Measurements from ENCODE around the gene PTPN1.
A peak's percentile ranks its signal among the peaks of the same experiment; 100 is the strongest.

PTPN1 gene

DNA sequence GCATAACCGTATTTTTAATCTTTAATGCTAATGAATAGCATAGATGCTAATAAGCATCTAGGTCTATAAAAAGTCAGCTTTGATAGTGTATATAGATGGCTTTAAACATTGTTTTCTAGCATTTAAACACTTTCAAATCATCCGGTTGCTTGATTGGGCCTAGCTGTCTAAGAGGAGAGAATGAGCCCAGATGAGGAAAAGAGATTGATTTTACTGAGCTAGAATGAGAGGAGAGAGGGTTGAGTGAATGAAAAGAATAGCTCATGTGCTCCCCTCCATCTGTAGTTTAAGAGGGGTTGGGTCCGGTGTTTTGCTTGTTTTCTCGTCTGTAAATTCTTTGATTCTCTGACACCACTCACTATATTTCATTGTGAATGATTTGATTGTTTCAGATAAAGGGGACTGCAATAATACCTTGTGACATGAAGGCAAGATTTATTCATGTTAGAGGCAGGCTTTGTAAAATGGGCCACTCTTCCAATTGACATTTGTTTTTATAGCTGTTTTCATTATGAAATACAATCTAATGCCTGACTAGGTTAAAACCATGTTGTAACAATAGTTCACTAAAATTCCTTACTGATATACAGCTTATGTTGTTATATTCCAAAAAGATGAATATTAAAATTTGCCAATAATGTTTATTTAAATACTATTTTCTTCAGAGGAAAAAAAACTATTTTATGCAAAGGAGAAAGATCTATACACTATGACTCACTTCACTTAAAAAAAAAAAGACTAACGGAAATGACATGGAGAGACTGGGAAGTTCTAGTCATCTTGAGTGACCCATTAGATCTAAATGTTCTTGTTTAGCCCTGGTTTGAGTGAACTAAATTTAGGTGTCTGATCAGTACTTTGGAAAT is 3.2 kb downstream of the PTPN1 start:
- WGBS, 2 experiments, result 90 to 91% methylated on average over 3 to 5 of the region's 5 CpGs
- H3K27me3 ChIP-seq (ENCODE audit: control insufficient read depth, insufficient read depth, low read length, poor library complexity, severe bottlenecking), result no peaks in the 10 kb centered on the region
- H3K4me1 ChIP-seq (ENCODE audit: control insufficient read depth, insufficient read depth, low read length), result peaks cover 21% of the 10 kb centered on the region
- no peak overlapping the region for H3K4me3 ChIP-seq (ENCODE audit: insufficient read depth, low read depth, low read length)
- no peaks in the 10 kb centered on the region for H3K36me3 ChIP-seq (ENCODE audit: control insufficient read depth, insufficient read depth, low read length)
- H3K27ac ChIP-seq (ENCODE audit: insufficient read depth, low read depth, low read length, poor library complexity, severe bottlenecking), result no peak overlapping the region
- no peaks in the 10 kb centered on the region for H3K9me3 ChIP-seq (ENCODE audit: control insufficient read depth, low read length)

DNA sequence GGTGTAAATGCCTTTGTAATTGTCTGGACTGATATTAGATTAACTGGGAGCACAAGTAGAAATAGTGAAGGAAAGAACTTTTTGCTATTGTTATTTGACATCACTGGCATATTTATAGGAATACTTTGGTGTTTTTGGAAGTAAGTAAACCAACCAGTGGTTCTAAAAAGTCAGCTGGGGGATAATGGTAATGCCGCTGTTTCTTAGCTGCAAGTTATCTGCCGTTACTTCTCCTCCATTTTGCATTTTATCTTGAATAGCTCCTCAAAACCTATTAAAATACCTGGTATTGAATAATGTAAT is 3.8 kb downstream of the PTPN1 start:
- WGBS, 2 experiments, result 100% methylated on average over 1 of the region's 2 CpGs
- Histone ChIP-seq H3K27ac (ENCODE audit: insufficient read depth, low read depth, low read length, poor library complexity, severe bottlenecking) (no peak overlapping the region), H3K36me3 (ENCODE audit: control insufficient read depth, insufficient read depth, low read length) (no peaks in the 10 kb centered on the region), H3K4me1 (ENCODE audit: control insufficient read depth, insufficient read depth, low read length) (peaks cover 18% of the 10 kb centered on the region), H3K9me3 (ENCODE audit: control insufficient read depth, low read length) (no peaks in the 10 kb centered on the region), H3K27me3 (ENCODE audit: control insufficient read depth, insufficient read depth, low read length, poor library complexity, severe bottlenecking) (no peaks in the 10 kb centered on the region), H3K4me3 (ENCODE audit: insufficient read depth, low read depth, low read length) (no peak overlapping the region)

DNA sequence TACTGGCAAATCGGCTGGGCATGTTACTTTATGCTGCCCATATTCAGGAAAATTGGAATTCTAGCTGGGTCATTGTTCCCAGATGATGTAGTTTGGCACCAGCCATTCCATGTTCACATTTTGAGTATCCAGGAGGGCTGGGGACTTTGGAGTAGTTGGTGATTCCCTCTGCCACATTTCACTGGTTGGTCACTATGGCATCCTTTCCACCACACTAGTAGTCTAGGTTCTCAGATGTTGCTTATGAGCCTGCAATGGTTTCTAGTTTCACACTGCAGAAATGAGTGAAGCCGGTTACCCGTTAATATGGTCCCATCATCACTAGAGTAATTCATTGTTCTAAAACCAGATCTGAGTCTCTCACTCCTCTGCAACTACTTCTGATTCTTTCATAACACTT is 4.6 kb downstream of the PTPN1 start:
- Histone ChIP-seq H3K9me3 (ENCODE audit: control insufficient read depth, low read length) (no peaks in the 10 kb centered on the region), H3K4me1 (ENCODE audit: control insufficient read depth, insufficient read depth, low read length) (peaks cover 15% of the 10 kb centered on the region), H3K27me3 (ENCODE audit: control insufficient read depth, insufficient read depth, low read length, poor library complexity, severe bottlenecking) (no peaks in the 10 kb centered on the region), H3K4me3 (ENCODE audit: insufficient read depth, low read depth, low read length) (no peak overlapping the region), H3K27ac (ENCODE audit: insufficient read depth, low read depth, low read length, poor library complexity, severe bottlenecking) (no peak overlapping the region), H3K36me3 (ENCODE audit: control insufficient read depth, insufficient read depth, low read length) (no peaks in the 10 kb centered on the region)
- 92 to 93% methylated on average over 3 of the region's 3 CpGs for WGBS, 2 experiments

DNA sequence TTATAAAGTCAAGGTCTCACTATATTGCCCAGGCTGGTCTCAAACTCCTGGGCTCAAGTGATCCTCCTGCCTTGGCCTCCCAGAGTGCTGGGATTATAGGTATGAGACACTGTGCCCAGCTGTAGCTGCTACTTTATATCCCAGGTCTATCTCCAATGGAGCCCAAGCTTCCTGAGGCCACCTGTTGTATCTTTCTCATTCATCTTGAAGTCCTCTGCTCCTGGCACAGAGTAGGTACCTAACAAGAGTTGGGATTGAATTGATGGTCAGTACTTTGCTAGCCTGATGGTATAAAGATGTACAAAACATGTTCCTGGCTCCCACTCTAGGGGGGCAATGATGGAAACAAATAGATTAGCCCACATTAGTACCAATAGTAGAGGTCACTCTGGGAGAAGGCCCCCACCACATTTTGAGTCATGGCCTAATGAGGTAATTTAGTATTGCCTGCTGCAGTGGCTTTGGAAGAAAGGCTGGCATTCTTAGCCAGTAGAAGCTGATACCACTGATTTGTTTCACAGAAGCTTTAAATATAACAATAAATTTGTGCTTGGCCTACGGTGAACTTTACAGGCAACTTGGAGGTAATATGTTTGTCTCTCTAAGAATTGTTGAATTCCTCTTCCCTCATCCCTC is 5.4 kb downstream of the PTPN1 start:
- Histone ChIP-seq H3K27ac (ENCODE audit: insufficient read depth, low read depth, low read length, poor library complexity, severe bottlenecking) (no peak overlapping the region), H3K27me3 (ENCODE audit: control insufficient read depth, insufficient read depth, low read length, poor library complexity, severe bottlenecking) (no peaks in the 10 kb centered on the region), H3K4me1 (ENCODE audit: control insufficient read depth, insufficient read depth, low read length) (peaks cover 15% of the 10 kb centered on the region), H3K4me3 (ENCODE audit: insufficient read depth, low read depth, low read length) (no peak overlapping the region), H3K36me3 (ENCODE audit: control insufficient read depth, insufficient read depth, low read length) (no peaks in the 10 kb centered on the region), H3K9me3 (ENCODE audit: control insufficient read depth, low read length) (no peaks in the 10 kb centered on the region)
- WGBS, 2 experiments, result 92% methylated on average over 1 of the region's 1 CpG; no CpG with 5 or more reads in 1 of the 2 experiments

DNA sequence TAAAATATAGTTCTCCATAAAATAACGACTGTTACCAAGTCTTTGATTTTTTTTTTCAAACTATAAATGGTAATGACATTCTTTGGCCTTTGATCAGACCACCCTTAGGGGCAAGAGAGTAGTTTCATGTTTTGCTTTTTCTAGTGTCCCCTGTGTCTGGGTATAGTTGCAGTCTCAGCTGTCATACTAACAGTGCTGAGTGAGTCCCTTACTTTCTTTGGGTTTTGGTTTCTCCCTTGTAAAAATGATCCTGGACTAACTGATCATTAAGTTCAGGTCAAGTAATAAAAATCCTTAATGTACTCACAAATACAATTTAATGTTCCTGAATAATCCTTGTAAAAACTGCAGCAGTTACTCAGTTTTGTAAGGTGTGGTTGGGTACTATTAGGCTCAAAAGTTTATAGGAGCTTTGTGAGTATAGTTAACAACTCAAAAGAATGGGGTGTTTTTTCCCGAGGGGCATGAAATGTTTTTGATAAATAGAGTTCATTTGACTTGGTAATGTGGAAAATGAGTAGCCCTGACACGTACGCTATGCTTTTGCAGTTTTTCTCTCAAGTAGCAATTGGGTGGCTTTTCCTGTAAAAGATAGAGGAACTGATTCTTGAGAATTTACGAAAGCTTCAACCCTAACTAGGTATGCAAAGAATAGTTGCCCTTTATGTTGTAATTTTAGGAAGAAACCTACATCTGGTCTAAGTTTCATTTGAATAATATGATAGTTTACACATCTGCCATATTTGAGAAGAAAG is 6.2 kb downstream of the PTPN1 start:
- no peaks in the 10 kb centered on the region for H3K9me3 ChIP-seq (ENCODE audit: control insufficient read depth, low read length)
- H3K36me3 ChIP-seq (ENCODE audit: control insufficient read depth, insufficient read depth, low read length), result no peaks in the 10 kb centered on the region
- no peak overlapping the region for H3K27ac ChIP-seq (ENCODE audit: insufficient read depth, low read depth, low read length, poor library complexity, severe bottlenecking)
- WGBS, 2 experiments, result 95% methylated on average over 4 of the region's 5 CpGs
- no peak overlapping the region for H3K4me3 ChIP-seq (ENCODE audit: insufficient read depth, low read depth, low read length)
- peaks cover 11% of the 10 kb centered on the region for H3K4me1 ChIP-seq (ENCODE audit: control insufficient read depth, insufficient read depth, low read length)
- no peaks in the 10 kb centered on the region for H3K27me3 ChIP-seq (ENCODE audit: control insufficient read depth, insufficient read depth, low read length, poor library complexity, severe bottlenecking)

DNA sequence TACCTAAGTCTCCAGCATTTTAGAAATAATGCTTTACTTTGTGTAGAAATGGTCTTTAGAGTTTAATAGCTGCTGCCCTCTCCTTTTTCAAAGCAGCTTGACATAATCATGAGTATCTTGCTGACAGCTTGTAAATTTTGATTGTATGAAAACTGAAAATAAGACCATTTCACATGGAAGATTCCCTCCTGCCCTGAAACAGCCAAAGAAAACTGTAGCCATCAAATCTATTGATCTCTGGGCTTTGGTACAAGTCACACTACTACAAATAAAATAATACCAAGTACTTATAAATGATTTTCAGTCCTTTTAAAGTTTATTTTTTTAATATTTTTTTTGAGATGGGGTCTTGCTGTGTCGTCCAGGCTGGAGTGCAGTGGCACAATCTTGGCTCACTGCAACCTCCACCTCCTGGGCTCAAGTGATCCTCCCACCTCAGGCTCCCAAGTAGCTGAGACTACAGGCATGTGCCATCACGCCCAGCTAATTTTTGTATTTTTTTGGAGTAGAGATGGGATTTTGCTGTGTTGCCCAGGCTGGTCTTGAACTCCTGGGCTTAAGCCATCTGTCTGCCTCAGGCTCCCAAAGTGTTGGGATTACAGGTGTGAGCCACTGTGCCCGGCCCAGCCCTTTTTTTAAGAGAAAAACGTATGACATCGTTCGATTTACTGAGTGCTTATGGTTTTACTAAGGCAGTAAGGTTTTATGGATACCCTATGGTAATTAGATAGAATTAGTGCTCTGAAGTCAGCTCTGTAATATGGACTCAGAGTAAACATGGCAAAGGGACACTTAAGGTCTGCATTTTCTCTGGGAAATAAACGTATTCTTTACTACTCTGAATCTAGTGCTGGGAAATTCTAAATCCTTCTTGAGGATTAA is 7.0 kb downstream of the PTPN1 start:
- H3K27me3 ChIP-seq (ENCODE audit: control insufficient read depth, insufficient read depth, low read length, poor library complexity, severe bottlenecking), result no peaks in the 10 kb centered on the region
- H3K27ac ChIP-seq (ENCODE audit: insufficient read depth, low read depth, low read length, poor library complexity, severe bottlenecking), result no peak overlapping the region
- H3K4me3 ChIP-seq (ENCODE audit: insufficient read depth, low read depth, low read length), result no peak overlapping the region
- 89 to 93% methylated on average over 7 of the region's 7 CpGs for WGBS, 2 experiments
- H3K9me3 ChIP-seq (ENCODE audit: control insufficient read depth, low read length), result no peaks in the 10 kb centered on the region
- peaks cover 7% of the 10 kb centered on the region for H3K4me1 ChIP-seq (ENCODE audit: control insufficient read depth, insufficient read depth, low read length)
- H3K36me3 ChIP-seq (ENCODE audit: control insufficient read depth, insufficient read depth, low read length), result no peaks in the 10 kb centered on the region

DNA sequence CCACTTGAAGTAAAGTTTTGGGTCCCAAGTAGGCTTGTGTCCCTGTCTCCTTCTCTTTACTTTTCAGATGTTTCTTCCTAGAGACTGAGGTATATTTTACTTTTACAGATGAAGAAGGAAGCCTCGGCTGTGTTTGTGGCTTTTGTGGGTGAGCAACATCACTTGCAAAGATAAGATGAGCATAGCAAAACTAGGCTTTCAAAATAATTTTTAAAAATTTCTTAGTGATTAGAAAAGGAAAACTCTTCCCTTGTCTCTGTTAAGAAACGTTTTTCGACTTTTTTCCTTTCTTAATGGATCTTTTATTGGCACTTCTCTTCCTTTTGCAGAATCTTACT is 7.6 kb downstream of the PTPN1 start:
- H3K4me3 ChIP-seq (ENCODE audit: insufficient read depth, low read depth, low read length), result no peak overlapping the region
- 84 to 91% methylated on average over 3 of the region's 3 CpGs for WGBS, 2 experiments
- no peak overlapping the region for H3K27ac ChIP-seq (ENCODE audit: insufficient read depth, low read depth, low read length, poor library complexity, severe bottlenecking)
- H3K4me1 ChIP-seq (ENCODE audit: control insufficient read depth, insufficient read depth, low read length), result peaks cover 2% of the 10 kb centered on the region
- no peaks in the 10 kb centered on the region for H3K9me3 ChIP-seq (ENCODE audit: control insufficient read depth, low read length)
- H3K27me3 ChIP-seq (ENCODE audit: control insufficient read depth, insufficient read depth, low read length, poor library complexity, severe bottlenecking), result no peaks in the 10 kb centered on the region
- H3K36me3 ChIP-seq (ENCODE audit: control insufficient read depth, insufficient read depth, low read length), result no peaks in the 10 kb centered on the region

DNA sequence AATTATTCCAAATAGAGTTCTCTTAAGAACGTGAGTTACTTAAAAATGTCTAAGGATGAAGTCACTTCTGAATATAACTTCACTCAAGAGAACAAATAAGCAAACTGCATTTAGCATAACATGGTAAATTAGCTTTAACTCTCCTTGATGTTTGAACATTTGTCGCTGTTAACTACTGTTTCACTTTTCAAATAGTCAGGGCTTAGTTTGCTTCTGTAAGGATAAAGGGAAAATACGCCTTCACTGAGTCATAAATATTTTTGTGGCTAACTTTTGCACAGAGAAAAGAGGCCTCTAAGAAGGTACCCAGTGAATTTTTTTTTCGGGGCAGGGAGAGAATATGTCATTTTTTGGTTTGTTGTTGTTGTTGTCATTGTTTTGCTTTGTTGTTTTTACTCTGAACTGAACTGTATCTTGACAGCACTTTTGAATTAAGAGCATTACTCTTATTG is 8.1 kb downstream of the PTPN1 start:
- 93 to 94% methylated on average over 3 to 4 of the region's 4 CpGs for WGBS, 2 experiments
- Histone ChIP-seq H3K4me1 (ENCODE audit: control insufficient read depth, insufficient read depth, low read length) (no peaks in the 10 kb centered on the region), H3K9me3 (ENCODE audit: control insufficient read depth, low read length) (no peaks in the 10 kb centered on the region), H3K4me3 (ENCODE audit: insufficient read depth, low read depth, low read length) (no peak overlapping the region), H3K27ac (ENCODE audit: insufficient read depth, low read depth, low read length, poor library complexity, severe bottlenecking) (peak overlapping the region; percentile 23), H3K27me3 (ENCODE audit: control insufficient read depth, insufficient read depth, low read length, poor library complexity, severe bottlenecking) (no peaks in the 10 kb centered on the region), H3K36me3 (ENCODE audit: control insufficient read depth, insufficient read depth, low read length) (no peaks in the 10 kb centered on the region)

DNA sequence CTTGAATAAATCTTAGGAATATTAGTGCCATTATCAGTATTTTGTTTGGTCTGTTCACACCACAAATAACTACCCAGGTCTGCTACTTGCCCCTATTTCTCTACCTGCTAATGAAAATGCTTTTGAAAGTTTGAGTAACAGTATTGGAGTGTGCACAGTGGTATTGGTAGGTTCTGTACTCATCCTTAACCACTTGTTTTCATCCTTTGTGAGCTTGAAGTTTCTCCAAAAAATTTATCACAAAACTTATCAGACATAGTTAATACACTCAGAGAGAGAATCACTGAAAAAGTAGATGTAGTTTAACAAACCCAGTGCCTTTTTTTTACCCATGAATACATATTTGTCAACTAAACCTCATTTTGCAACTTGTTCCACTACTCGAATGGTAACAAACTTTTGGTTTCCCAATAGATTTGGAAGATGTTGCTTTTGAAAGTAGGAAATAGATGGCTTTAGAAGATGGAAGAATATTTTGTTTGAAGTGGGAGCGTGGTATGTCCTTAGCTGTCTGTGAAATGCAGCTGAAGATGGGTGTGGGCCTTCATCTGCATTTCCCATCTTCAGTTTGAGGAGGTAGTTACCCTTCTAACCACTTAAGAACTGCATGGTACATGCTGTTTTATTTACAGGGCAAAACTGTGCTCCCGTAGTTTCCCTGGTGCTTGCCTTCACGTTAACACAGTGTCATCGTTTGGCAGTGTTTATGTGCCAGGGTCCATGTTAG is 9.0 kb downstream of the PTPN1 start:
- no peaks in the 10 kb centered on the region for H3K9me3 ChIP-seq (ENCODE audit: control insufficient read depth, low read length)
- no peaks in the 10 kb centered on the region for H3K27me3 ChIP-seq (ENCODE audit: control insufficient read depth, insufficient read depth, low read length, poor library complexity, severe bottlenecking)
- no peaks in the 10 kb centered on the region for H3K36me3 ChIP-seq (ENCODE audit: control insufficient read depth, insufficient read depth, low read length)
- no peaks in the 10 kb centered on the region for H3K4me1 ChIP-seq (ENCODE audit: control insufficient read depth, insufficient read depth, low read length)
- no peak overlapping the region for H3K4me3 ChIP-seq (ENCODE audit: insufficient read depth, low read depth, low read length)
- H3K27ac ChIP-seq (ENCODE audit: insufficient read depth, low read depth, low read length, poor library complexity, severe bottlenecking), result no peak overlapping the region
- WGBS, 2 experiments, result 92 to 93% methylated on average over 4 to 5 of the region's 5 CpGs
